Thyroid gland (tissue), 4 donors: Measurements from ENCODE around the gene MYO9B.

ENCODE experiments used
- CTCF ChIP-seq, 6 experiments: fragments of 200-600 bp in 3 of 6; fragments of 450-650 bp in 3 of 6; sonication (generic) in 3 of 6; IDR thresholded peaks; one replicate each; pipeline ENCODE4 v1.5.1; 2016 to 2019; ENCODE audit warnings: antibody characterized with exemption in 6 of 6, mild to moderate bottlenecking in 2 of 6, inconsistent platforms in 1 of 6, moderate library complexity in 1 of 6
- POLR2A ChIP-seq, 2 donors: fragments of 450-650 bp; IDR thresholded peaks; one replicate each; pipeline ENCODE4 v1.6.1; 2017; ENCODE audit warnings: antibody characterized with exemption in 2 of 2, mild to moderate bottlenecking in 2 of 2, moderate library complexity in 1 of 2

- TF ChIP-seq CTCF (IDR thresholded peaks at IDR 0.05) (no peak), POLR2A (IDR thresholded peaks at IDR 0.05) (no peak)
Observed at GRCh38 chr19:17159466-17160393, 84.2 kb downstream of the MYO9B start.
